K562 (cell line): ENCODE measurements around the gene ERBB4. TPM values are rescaled to one million over a fixed set of nuclear protein-coding genes. Genes with fewer than 3 reads are reported as not detected.

Experiments used
- ATAC-seq: fragments of 200-7000 bp; cut with Tn5 transposase; 3 replicates; pipeline ENCODE4 v1.9.1; 2020; ENCODE audit warnings: moderate library complexity
- BruUV-seq: library from RNA; stranded (reverse); fragments of 400-500 nt; replicated peaks from 2 replicates; lab custom pipeline; 2021; lab: Mats Ljungman, UMichigan
- CTCF ChIA-PET: fragments of 300-600 bp; formaldehyde crosslinking; extraction: SDS; loops from one replicate; lab custom pipeline; 2021; ENCODE audit warnings: low intra/inter-chr PET ratio; lab: Yijun Ruan, JAX
- POLR2A ChIA-PET: fragments of 300-600, 350-650 bp; sonication (Branson Sonifier 250); formaldehyde crosslinking; extraction: SDS; loops from one replicate; lab custom pipeline; 2021; ENCODE audit warnings: antibody characterized with exemption, inconsistent platforms; lab: Yijun Ruan, JAX
- DNase-seq, 4 experiments: peaks; one replicate each; pipeline versions ENCODE4 v3.0.0 to v3.0.0-alpha.2; 2011 to 2018; ENCODE audit warnings: low spot score in 3 of 4, mixed read lengths in 3 of 4; ENCODE audit errors: extremely low read depth in 1 of 4
- FAIRE-seq: peaks from 2 replicates; lab custom pipeline; 2011; peaks lifted over from hg19 to GRCh38; lab: Jason Lieb, UNC
- H2AFZ ChIP-seq: 2 replicates; pipeline ENCODE4 v1.6.0; 2011; ENCODE audit warnings: low read depth, low read length, control low read depth, inconsistent platforms
- H3K27ac ChIP-seq: fragments of 200-600 bp; 3 replicates; pipeline ENCODE4 v1.8.0; 2011; ENCODE audit warnings: low read depth, mild to moderate bottlenecking, control low read depth, inconsistent platforms, low read length, moderate library complexity, mixed read lengths; ENCODE audit errors: extremely low read depth
- H3K27me3 ChIP-seq, 2 experiments: fragments of 300-600 bp in 1 of 2; 2 replicates in 1 of 2; 3 replicates in 1 of 2; pipeline versions ENCODE4 v1.6.0 to v1.8.0; 2011; ENCODE audit warnings: inconsistent platforms in 2 of 2, low read length in 2 of 2, mild to moderate bottlenecking in 1 of 2, mixed read lengths in 1 of 2, moderate library complexity in 1 of 2; ENCODE audit not compliant: control insufficient read depth in 2 of 2, insufficient read depth in 2 of 2
- H3K36me3 ChIP-seq: fragments of 300-600 bp; 3 replicates; pipeline ENCODE4 v1.8.0; 2011; ENCODE audit warnings: mild to moderate bottlenecking, low read length, inconsistent platforms; ENCODE audit not compliant: control insufficient read depth, insufficient read depth
- H3K4me1 ChIP-seq, 2 experiments: fragments of 200-600 bp in 1 of 2; replicated peaks in 1 of 2; 2 replicates in 1 of 2; 3 replicates in 1 of 2; pipeline versions ENCODE4 v1.5.1 to v1.8.0; 2011; ENCODE audit warnings: inconsistent platforms in 2 of 2, low read length in 2 of 2, mild to moderate bottlenecking in 1 of 2, mixed read lengths in 1 of 2, moderate library complexity in 1 of 2; ENCODE audit not compliant: control insufficient read depth in 2 of 2, insufficient read depth in 2 of 2
- H3K4me2 ChIP-seq: 2 replicates; pipeline ENCODE4 v1.6.1; 2011; ENCODE audit warnings: low read length, control low read depth, inconsistent platforms, mixed read lengths; ENCODE audit not compliant: insufficient read depth
- H3K4me3 ChIP-seq: fragments of 200-600 bp; sonication (generic), shearing (Covaris generic); 2 replicates; pipeline ENCODE4 v1.5.1; 2016; ENCODE audit warnings: control low read depth, inconsistent platforms
- H3K79me2 ChIP-seq: fragments of 200-600 bp; 3 replicates; pipeline ENCODE4 v1.8.0; 2011; ENCODE audit warnings: low read length, inconsistent platforms; ENCODE audit not compliant: control insufficient read depth, insufficient read depth
- H3K9ac ChIP-seq, 2 experiments: 2 replicates each; pipeline versions ENCODE4 v1.6.0 to v1.6.1; 2011; ENCODE audit warnings: low read depth in 2 of 2, low read length in 2 of 2, control low read depth in 1 of 2, inconsistent platforms in 1 of 2, mild to moderate bottlenecking in 1 of 2, mixed read lengths in 1 of 2; ENCODE audit not compliant: insufficient read depth in 1 of 2
- H3K9me1 ChIP-seq: one replicate; pipeline ENCODE4 v1.6.0; 2011; ENCODE audit warnings: inconsistent platforms, mild to moderate bottlenecking, low read length, moderate library complexity; ENCODE audit not compliant: control insufficient read depth, insufficient read depth
- H3K9me3 ChIP-seq: replicated peaks from 2 replicates; pipeline ENCODE4 v1.5.1; 2011; ENCODE audit warnings: low read depth, low read length, inconsistent platforms; ENCODE audit not compliant: control insufficient read depth, insufficient read depth
- H4K20me1 ChIP-seq: replicated peaks from 2 replicates; pipeline ENCODE4 v1.6.1; 2011; ENCODE audit warnings: low read length, inconsistent platforms, mixed read lengths; ENCODE audit not compliant: control insufficient read depth, insufficient read depth
- ARHGAP35 ChIP-seq: fragments of 450-650 bp; IDR thresholded peaks from 2 replicates; pipeline ENCODE4 v1.6.1; 2018; ENCODE audit not compliant: partially characterized antibody
- BRCA1 ChIP-seq, 2 experiments: fragments of 450-650 bp in 1 of 2; sonication (generic) in 1 of 2; formaldehyde crosslinking in 1 of 2; IDR thresholded peaks; 2 replicates each; pipeline versions ENCODE4 v1.5.0 to v1.6.1; 2017 to 2020; ENCODE audit warnings: mild to moderate bottlenecking in 1 of 2, missing genetic modification reagents in 1 of 2
- EWSR1 ChIP-seq: fragments of 450-650 bp; IDR thresholded peaks from 2 replicates; pipeline ENCODE4 v1.6.1; 2018; ENCODE audit warnings: borderline replicate concordance, mild to moderate bottlenecking, low read depth, moderate library complexity; ENCODE audit not compliant: partially characterized antibody
- FOXP1 ChIP-seq: sonication (generic); formaldehyde crosslinking; IDR thresholded peaks from 2 replicates; pipeline ENCODE4 v1.8.0; 2022; ENCODE audit warnings: mild to moderate bottlenecking, missing genetic modification reagents
- ILF3 ChIP-seq: fragments of 450-650 bp; IDR thresholded peaks from 2 replicates; pipeline ENCODE4 v1.6.1; 2018; ENCODE audit warnings: antibody characterized with exemption, mild to moderate bottlenecking, moderate library complexity, borderline replicate concordance
- KDM1A ChIP-seq, 2 experiments: fragments of 450-650 bp; IDR thresholded peaks; 2 replicates each; pipeline ENCODE4 v1.6.1; 2016; ENCODE audit warnings: mild to moderate bottlenecking in 2 of 2
- MAZ ChIP-seq, 2 experiments: fragments of 450-650 bp in 1 of 2; sonication (generic) in 1 of 2; formaldehyde crosslinking; IDR thresholded peaks in 1 of 2; conservative IDR thresholded peaks in 1 of 2; 2 replicates each; pipeline versions ENCODE4 v1.4.0 to v1.5.0; 2020; ENCODE audit warnings: mild to moderate bottlenecking in 1 of 2, missing genetic modification reagents in 1 of 2
- NFE2 ChIP-seq: IDR thresholded peaks from 2 replicates; pipeline ENCODE4 v1.6.1; 2014; ENCODE audit warnings: antibody characterized with exemption, low read depth
- PTBP1 ChIP-seq: fragments of 200-400 bp; formaldehyde crosslinking; IDR thresholded peaks from 2 replicates; pipeline ENCODE4 v1.6.1; 2017; ENCODE audit warnings: low read depth, low read length
- RFX5 ChIP-seq: IDR thresholded peaks from 2 replicates; pipeline ENCODE4 v1.6.1; 2011; ENCODE audit warnings: low read depth, mild to moderate bottlenecking, improper control_type of control experiment, low read length
- SIN3A ChIP-seq, 2 experiments: fragments of 150-350 bp in 1 of 2; IDR thresholded peaks; 2 replicates each; pipeline ENCODE4 v1.6.1; 2011 to 2016; ENCODE audit warnings: borderline replicate concordance in 2 of 2, low read depth in 2 of 2, low read length in 2 of 2, mild to moderate bottlenecking in 2 of 2, moderate library complexity in 2 of 2; ENCODE audit not compliant: control insufficient read depth in 1 of 2
- SMARCC2 ChIP-seq: fragments of 450-650 bp; IDR thresholded peaks from 2 replicates; pipeline ENCODE4 v1.6.1; 2017; ENCODE audit warnings: antibody characterized with exemption, moderate library complexity, mild to moderate bottlenecking, low read depth
- ZC3H4 ChIP-seq: sonication (generic); formaldehyde crosslinking; IDR thresholded peaks from 2 replicates; pipeline ENCODE4 v1.9.0; 2021; ENCODE audit warnings: missing genetic modification reagents, borderline replicate concordance
- ZNF316 ChIP-seq: fragments of 450-650 bp; IDR thresholded peaks from 2 replicates; pipeline ENCODE4 v1.6.1; 2016
- WGBS: fragments of 100-300 bp; shearing (Covaris generic); methylation state at CpG from one replicate; pipeline ENCODE4 v1.1.6; 2016; ENCODE audit warnings: low coverage, mixed read lengths; ENCODE audit not compliant: insufficient coverage; ENCODE audit errors: missing lambda C conversion rate; 5-methylcytosine and 5-hydroxymethylcytosine counted together
- in situ Hi-C: fragments of 300-500 bp; cut with MboI; formaldehyde crosslinking; loops from 4 replicates; pipeline ENCODE4 v1.15.0; 2018; ENCODE audit warnings: inconsistent platforms, mixed read lengths
- intact Hi-C: fragments of 100-400 bp; cut with micrococcal nuclease; formaldehyde crosslinking; loops from 2 replicates; pipeline ENCODE4 v1.14.2; 2022
- polyA plus RNA-seq, 8 experiments: library from polyadenylated mRNA; depleted of rRNA in 4 of 8; stranded (reverse) in 5 of 8; unstranded in 3 of 8; fragments of >200 nt; fragmentation: Nextera tagmentation in 2 of 8; fragmentation: Illumina TruSeq in 1 of 8; extraction: Ambion mirVana in 2 of 8; extraction: Trizol in 1 of 8; gene quantifications; 2 replicates each; pipeline versions ENCODE4 v1.2.1 to v1.2.3, GENCODE V29; 2011 to 2014; ENCODE audit warnings: inconsistent platforms in 1 of 8, missing spikeins in 1 of 8
- total RNA-seq, 7 experiments: library from RNA; depleted of rRNA in 6 of 7; stranded (reverse); fragments of >200 nt in 6 of 7; fragmentation: Illumina TruSeq in 2 of 7; extraction: Trizol in 2 of 7; gene quantifications; 2 replicates each; pipeline versions ENCODE4 v1.2.1 to v1.2.3, GENCODE V29; 2011 to 2021; ENCODE audit warnings: low replicate concordance in 1 of 7
- TF ChIP-seq, protein P1 (sequence below): fragments of 250-450 bp; sonication (Bioruptor Pico); IDR thresholded peaks from 2 replicates; pipeline ENCODE4 v1.4.0; 2020; ENCODE audit warnings: mild to moderate bottlenecking, moderate library complexity, borderline replicate concordance
- TF ChIP-seq, protein P2 (sequence below): fragments of 250-450 bp; sonication (Bioruptor Pico); IDR thresholded peaks from 2 replicates; pipeline ENCODE4 v1.4.0; 2020

Gene ERBB4
- total and polyA plus RNA-seq, 9 of the 15 experiments (the other 6 are each of a cell fraction or from before 2014, with no cell fraction given) = not detected

- WGBS = 4% methylated on average over 4 of the region's 4 CpGs
These were observed 1035.4 kb downstream of the ERBB4 start for GRCh38 chr2:211503198-211503597.

GRCh38 chr2:211498551-211499205 is 1039.9 kb downstream of the ERBB4 start:
- Histone ChIP-seq H3K79me2 (no peaks in the 10 kb centered on the region), H3K4me1 (no peaks in the 10 kb centered on the region), H3K4me3 (no peak overlapping the region), H3K27me3 (no peaks in the 10 kb centered on the region), H3K27ac (no peak overlapping the region), H4K20me1 (no peaks in the 10 kb centered on the region), H3K36me3 (no peaks in the 10 kb centered on the region), H3K9me1 (no peaks in the 10 kb centered on the region), H3K9ac (no peak overlapping the region), H3K4me2 (no peak overlapping the region), H3K9me3 (no peaks in the 10 kb centered on the region), H2AFZ (no peak overlapping the region)
- no TSS peak for BruUV-seq
- whole genome bisulfite sequencing = 0% methylated on average over 3 of the region's 3 CpGs
- CTCF ChIA-PET = no interaction called here
- intact Hi-C loops (no loop called here), in situ Hi-C loops (no loop called here)
- no peak for FAIRE-seq
- POLR2A ChIA-PET = no interaction called here
- no peak for DNase-seq
- no peak for ATAC-seq
- TF ChIP-seq, protein P1, sequence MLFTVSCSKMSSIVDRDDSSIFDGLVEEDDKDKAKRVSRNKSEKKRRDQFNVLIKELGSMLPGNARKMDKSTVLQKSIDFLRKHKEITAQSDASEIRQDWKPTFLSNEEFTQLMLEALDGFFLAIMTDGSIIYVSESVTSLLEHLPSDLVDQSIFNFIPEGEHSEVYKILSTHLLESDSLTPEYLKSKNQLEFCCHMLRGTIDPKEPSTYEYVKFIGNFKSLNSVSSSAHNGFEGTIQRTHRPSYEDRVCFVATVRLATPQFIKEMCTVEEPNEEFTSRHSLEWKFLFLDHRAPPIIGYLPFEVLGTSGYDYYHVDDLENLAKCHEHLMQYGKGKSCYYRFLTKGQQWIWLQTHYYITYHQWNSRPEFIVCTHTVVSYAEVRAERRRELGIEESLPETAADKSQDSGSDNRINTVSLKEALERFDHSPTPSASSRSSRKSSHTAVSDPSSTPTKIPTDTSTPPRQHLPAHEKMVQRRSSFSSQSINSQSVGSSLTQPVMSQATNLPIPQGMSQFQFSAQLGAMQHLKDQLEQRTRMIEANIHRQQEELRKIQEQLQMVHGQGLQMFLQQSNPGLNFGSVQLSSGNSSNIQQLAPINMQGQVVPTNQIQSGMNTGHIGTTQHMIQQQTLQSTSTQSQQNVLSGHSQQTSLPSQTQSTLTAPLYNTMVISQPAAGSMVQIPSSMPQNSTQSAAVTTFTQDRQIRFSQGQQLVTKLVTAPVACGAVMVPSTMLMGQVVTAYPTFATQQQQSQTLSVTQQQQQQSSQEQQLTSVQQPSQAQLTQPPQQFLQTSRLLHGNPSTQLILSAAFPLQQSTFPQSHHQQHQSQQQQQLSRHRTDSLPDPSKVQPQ (CRISPR knock-in tag) = no peak
- TF ChIP-seq PTBP1 (no peak), NFE2 (no peak), FOXP1 (no peak), RFX5 (no peak), SIN3A (IDR thresholded peaks at IDR 0.05; ENCODE audit: borderline replicate concordance in 2 of 2, control insufficient read depth in 1 of 2, low read depth in 2 of 2, low read length in 2 of 2) (no peak), ILF3 (no peak), ZC3H4 (CRISPR knock-in tag) (no peak)
- TF ChIP-seq, protein P2, sequence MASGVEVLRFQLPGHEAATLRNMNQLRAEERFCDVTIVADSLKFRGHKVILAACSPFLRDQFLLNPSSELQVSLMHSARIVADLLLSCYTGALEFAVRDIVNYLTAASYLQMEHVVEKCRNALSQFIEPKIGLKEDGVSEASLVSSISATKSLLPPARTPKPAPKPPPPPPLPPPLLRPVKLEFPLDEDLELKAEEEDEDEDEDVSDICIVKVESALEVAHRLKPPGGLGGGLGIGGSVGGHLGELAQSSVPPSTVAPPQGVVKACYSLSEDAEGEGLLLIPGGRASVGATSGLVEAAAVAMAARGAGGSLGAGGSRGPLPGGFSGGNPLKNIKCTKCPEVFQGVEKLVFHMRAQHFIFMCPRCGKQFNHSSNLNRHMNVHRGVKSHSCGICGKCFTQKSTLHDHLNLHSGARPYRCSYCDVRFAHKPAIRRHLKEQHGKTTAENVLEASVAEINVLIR = no peak

More at GRCh38 chr2:211503198-211503597, 1035.4 kb downstream of the ERBB4 start:
- H3K9me1 ChIP-seq = no peaks in the 10 kb centered on the region
- no peak overlapping the region for H2AFZ ChIP-seq
- no peaks in the 10 kb centered on the region for H3K79me2 ChIP-seq
- H3K36me3 ChIP-seq = no peaks in the 10 kb centered on the region
- FAIRE-seq (no peak), ATAC-seq (no peak), DNase-seq (no peak)
- no TSS peak for BruUV-seq
- intact Hi-C loops = no loop called here
- no peak overlapping the region for H3K9ac ChIP-seq
- H3K9me3 ChIP-seq = no peaks in the 10 kb centered on the region
- no peak overlapping the region for H3K4me3 ChIP-seq
- H3K4me1 ChIP-seq = no peaks in the 10 kb centered on the region
- no peak for TF ChIP-seq EWSR1
- TF ChIP-seq ZNF316 = no peak
- no peak for TF ChIP-seq BRCA1 (IDR thresholded peaks at IDR 0.05)
- no peak for TF ChIP-seq BRCA1 (CRISPR knock-in tag; IDR thresholded peaks at IDR 0.05)
- TF ChIP-seq KDM1A (IDR thresholded peaks at IDR 0.05) = no peak
- TF ChIP-seq MAZ (CRISPR knock-in tag; conservative IDR thresholded peaks at IDR 0.05 in 1 of 2, IDR thresholded peaks at IDR 0.05 in 1 of 2) = no peak
- TF ChIP-seq SMARCC2 = no peak
- TF ChIP-seq ARHGAP35 = no peak
- in situ Hi-C loops = no loop called here
- H3K4me2 ChIP-seq = no peak overlapping the region
- no peaks in the 10 kb centered on the region for H4K20me1 ChIP-seq
- ChIA-PET CTCF (no interaction called here), POLR2A (no interaction called here)
- H3K27me3 ChIP-seq = no peaks in the 10 kb centered on the region
- no peak overlapping the region for H3K27ac ChIP-seq
